Measurements from ENCODE around the gene ZFX.
"Not testable (repeated sequence)": the region's sequence is repeated elsewhere in the genome, so short reads cannot be mapped to it uniquely, and the experiment has no call there.

The ZFX gene

GRCh38 chrX:24124244-24124799 is 25.2 kb upstream of the ZFX start:
- TF ChIP-seq CTCF (IDR thresholded peaks at IDR 0.05) = no peak
- H3K4me3 ChIP-seq (ENCODE audit: low read depth in 1 of 2, low read length in 1 of 2) = no peak overlapping the region

GRCh38 chrX:24125028-24125612 is 24.4 kb upstream of the ZFX start:
- Histone ChIP-seq H3K4me3 (ENCODE audit: low read depth in 1 of 2, low read length in 1 of 2) (no peak overlapping the region), H3K9me3 (no peaks in the 10 kb centered on the region), H3K27me3 (no peaks in the 10 kb centered on the region), H3K4me1 (ENCODE audit: control insufficient read depth in 1 of 2, insufficient read depth in 1 of 2, low read depth in 1 of 2, low read length in 1 of 2) (no peaks in the 10 kb centered on the region), H3K27ac (no peak overlapping the region), H3K36me3 (no peaks in the 10 kb centered on the region)
- no peak for TF ChIP-seq CTCF (IDR thresholded peaks at IDR 0.05)

More at GRCh38 chrX:24124244-24124799, 25.2 kb upstream of the ZFX start:
- Histone ChIP-seq H3K4me1 (ENCODE audit: control insufficient read depth in 1 of 2, insufficient read depth in 1 of 2, low read depth in 1 of 2, low read length in 1 of 2) (no peaks in the 10 kb centered on the region), H3K36me3 (no peaks in the 10 kb centered on the region), H3K27ac (no peak overlapping the region), H3K9me3 (no peaks in the 10 kb centered on the region), H3K27me3 (no peaks in the 10 kb centered on the region)

GRCh38 chrX:24131476-24131875 is 18.1 kb upstream of the ZFX start:
- no peaks in the 10 kb centered on the region for H3K27me3 ChIP-seq
- H3K4me3 ChIP-seq (ENCODE audit: low read depth in 1 of 2, low read length in 1 of 2) = no peak overlapping the region
- H3K9me3 ChIP-seq = no peaks in the 10 kb centered on the region
- no peaks in the 10 kb centered on the region for H3K36me3 ChIP-seq
- no peaks in the 10 kb centered on the region for H3K4me1 ChIP-seq (ENCODE audit: control insufficient read depth in 1 of 2, insufficient read depth in 1 of 2, low read depth in 1 of 2, low read length in 1 of 2)
- no peak for TF ChIP-seq CTCF (IDR thresholded peaks at IDR 0.05)
- H3K27ac ChIP-seq = no peak overlapping the region

- H3K4me3 ChIP-seq (ENCODE audit: low read depth in 1 of 2, low read length in 1 of 2) = no peak overlapping the region
- H3K27ac ChIP-seq = no peak overlapping the region
- no peaks in the 10 kb centered on the region for H3K36me3 ChIP-seq
- TF ChIP-seq CTCF (IDR thresholded peaks at IDR 0.05) = no peak
- H3K9me3 ChIP-seq = no peaks in the 10 kb centered on the region
- H3K4me1 ChIP-seq (ENCODE audit: control insufficient read depth in 1 of 2, insufficient read depth in 1 of 2, low read depth in 1 of 2, low read length in 1 of 2) = no peaks in the 10 kb centered on the region
- H3K27me3 ChIP-seq = no peaks in the 10 kb centered on the region
Observed at GRCh38 chrX:24133312-24133711, 16.2 kb upstream of the ZFX start.

GRCh38 chrX:24135768-24136167 is 13.8 kb upstream of the ZFX start:
- H3K4me1 ChIP-seq (ENCODE audit: control insufficient read depth in 1 of 2, insufficient read depth in 1 of 2, low read depth in 1 of 2, low read length in 1 of 2); H3K4me3 ChIP-seq (ENCODE audit: low read depth in 1 of 2, low read length in 1 of 2); H3K9me3 ChIP-seq; H3K36me3 ChIP-seq; H3K27me3 ChIP-seq; H3K27ac ChIP-seq: not testable (repeated sequence)

GRCh38 chrX:24137192-24137591 is 12.3 kb upstream of the ZFX start:
- H3K36me3 ChIP-seq = no peaks in the 10 kb centered on the region
- H3K4me1 ChIP-seq (ENCODE audit: control insufficient read depth in 1 of 2, insufficient read depth in 1 of 2, low read depth in 1 of 2, low read length in 1 of 2) = no peaks in the 10 kb centered on the region
- H3K9me3 ChIP-seq = no peaks in the 10 kb centered on the region
- no peak overlapping the region for H3K27ac ChIP-seq
- no peak overlapping the region for H3K4me3 ChIP-seq (ENCODE audit: low read depth in 1 of 2, low read length in 1 of 2)
- TF ChIP-seq CTCF (IDR thresholded peaks at IDR 0.05) = no peak
- H3K27me3 ChIP-seq = no peaks in the 10 kb centered on the region

- peaks cover 7 to 12% of the 10 kb centered on the region in 2 experiments for H3K4me1 ChIP-seq (ENCODE audit: control insufficient read depth in 1 of 2, insufficient read depth in 1 of 2, low read depth in 1 of 2, low read length in 1 of 2)
- H3K27me3 ChIP-seq; H3K9me3 ChIP-seq; H3K4me3 ChIP-seq (ENCODE audit: low read depth in 1 of 2, low read length in 1 of 2); H3K27ac ChIP-seq; H3K36me3 ChIP-seq: not testable (repeated sequence)
Observed at GRCh38 chrX:24143982-24144381, 5.5 kb upstream of the ZFX start.
